IPS-18a (cell line): Measurements from ENCODE around the gene NRXN3.

Experiments used
- H3K27ac ChIP-seq: one replicate; pipeline ENCODE4 v1.5.1; 2013; ENCODE audit warnings: low read length
- H3K27me3 ChIP-seq: one replicate; pipeline ENCODE4 v1.6.1; 2013; ENCODE audit warnings: mild to moderate bottlenecking, low read length; ENCODE audit not compliant: control insufficient read depth, insufficient read depth
- H3K36me3 ChIP-seq: one replicate; pipeline ENCODE4 v1.6.1; 2013; ENCODE audit warnings: low read depth, low read length; ENCODE audit not compliant: control insufficient read depth
- H3K4me1 ChIP-seq: one replicate; pipeline ENCODE4 v1.6.1; 2013; ENCODE audit warnings: low read depth, low read length; ENCODE audit not compliant: control insufficient read depth
- H3K4me3 ChIP-seq: one replicate; pipeline ENCODE4 v1.5.1; 2013; ENCODE audit warnings: low read length
- H3K9ac ChIP-seq: one replicate; pipeline ENCODE4 v1.6.1; 2013; ENCODE audit warnings: mild to moderate bottlenecking, low read length, moderate library complexity
- H3K9me3 ChIP-seq: one replicate; pipeline ENCODE4 v1.6.1; 2013; ENCODE audit warnings: low read depth, low read length; ENCODE audit not compliant: control insufficient read depth

The NRXN3 gene

GRCh38 chr14:78637489-78637888 is 467.3 kb downstream of the NRXN3 start:
- Histone ChIP-seq H3K27me3 (no peaks in the 10 kb centered on the region), H3K9ac (no peak overlapping the region), H3K4me3 (no peak overlapping the region), H3K4me1 (peaks cover 19% of the 10 kb centered on the region), H3K9me3 (no peaks in the 10 kb centered on the region), H3K36me3 (no peaks in the 10 kb centered on the region), H3K27ac (no peak overlapping the region)

DNA sequence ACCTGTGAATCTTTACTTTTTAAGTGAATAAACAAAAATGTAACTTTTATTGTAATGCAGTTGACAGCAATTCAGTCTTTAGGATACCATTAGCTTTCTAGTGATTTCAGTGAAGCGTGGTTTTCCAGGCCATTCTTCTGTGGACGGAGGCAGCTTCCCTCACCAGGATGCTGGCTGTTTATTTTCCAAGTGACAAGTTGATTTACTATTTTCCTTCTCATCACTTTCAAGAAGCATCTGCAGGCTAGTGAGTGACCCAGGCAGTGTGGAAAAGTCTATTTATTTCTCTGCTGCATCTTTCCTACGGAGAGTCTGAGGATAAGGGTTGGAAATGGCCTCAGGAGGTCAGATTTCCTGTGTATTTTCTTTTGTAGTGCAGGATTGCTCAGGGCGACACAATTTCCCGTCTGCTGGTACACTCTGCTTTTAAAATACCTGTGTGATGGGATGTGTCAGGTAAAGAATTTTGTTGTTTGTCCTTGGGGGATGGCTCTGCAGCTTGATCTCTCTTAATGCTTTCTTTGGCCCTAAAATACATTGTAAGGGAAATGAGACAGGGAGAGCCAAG is 467.8 kb downstream of the NRXN3 start:
- peaks cover 19% of the 10 kb centered on the region for H3K4me1 ChIP-seq
- no peaks in the 10 kb centered on the region for H3K36me3 ChIP-seq
- no peak overlapping the region for H3K27ac ChIP-seq
- no peak overlapping the region for H3K9ac ChIP-seq
- no peak overlapping the region for H3K4me3 ChIP-seq
- no peaks in the 10 kb centered on the region for H3K9me3 ChIP-seq
- no peaks in the 10 kb centered on the region for H3K27me3 ChIP-seq

DNA sequence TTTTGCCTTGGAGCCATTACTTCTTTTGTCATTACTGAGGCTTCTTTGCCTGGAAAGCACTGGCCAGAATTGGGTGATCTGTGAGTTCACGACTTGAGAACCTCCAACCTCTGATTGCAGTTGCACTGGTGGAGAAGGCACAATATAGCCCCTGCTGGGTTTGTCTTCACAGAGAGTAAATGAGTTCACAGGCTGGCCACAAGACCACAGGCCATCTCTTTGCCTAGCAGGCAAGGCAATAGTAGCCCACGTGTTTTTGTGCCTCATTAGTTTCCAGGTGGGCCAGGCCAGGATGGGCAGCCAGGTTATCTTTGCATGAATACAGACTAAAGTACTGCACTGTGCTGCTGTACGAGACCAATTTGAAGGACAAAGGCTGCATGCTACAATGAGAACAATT is 468.8 kb downstream of the NRXN3 start:
- Histone ChIP-seq H3K9ac (no peak overlapping the region), H3K36me3 (no peaks in the 10 kb centered on the region), H3K4me1 (peaks cover 14% of the 10 kb centered on the region), H3K9me3 (no peaks in the 10 kb centered on the region), H3K27ac (no peak overlapping the region), H3K27me3 (no peaks in the 10 kb centered on the region), H3K4me3 (no peak overlapping the region)

DNA sequence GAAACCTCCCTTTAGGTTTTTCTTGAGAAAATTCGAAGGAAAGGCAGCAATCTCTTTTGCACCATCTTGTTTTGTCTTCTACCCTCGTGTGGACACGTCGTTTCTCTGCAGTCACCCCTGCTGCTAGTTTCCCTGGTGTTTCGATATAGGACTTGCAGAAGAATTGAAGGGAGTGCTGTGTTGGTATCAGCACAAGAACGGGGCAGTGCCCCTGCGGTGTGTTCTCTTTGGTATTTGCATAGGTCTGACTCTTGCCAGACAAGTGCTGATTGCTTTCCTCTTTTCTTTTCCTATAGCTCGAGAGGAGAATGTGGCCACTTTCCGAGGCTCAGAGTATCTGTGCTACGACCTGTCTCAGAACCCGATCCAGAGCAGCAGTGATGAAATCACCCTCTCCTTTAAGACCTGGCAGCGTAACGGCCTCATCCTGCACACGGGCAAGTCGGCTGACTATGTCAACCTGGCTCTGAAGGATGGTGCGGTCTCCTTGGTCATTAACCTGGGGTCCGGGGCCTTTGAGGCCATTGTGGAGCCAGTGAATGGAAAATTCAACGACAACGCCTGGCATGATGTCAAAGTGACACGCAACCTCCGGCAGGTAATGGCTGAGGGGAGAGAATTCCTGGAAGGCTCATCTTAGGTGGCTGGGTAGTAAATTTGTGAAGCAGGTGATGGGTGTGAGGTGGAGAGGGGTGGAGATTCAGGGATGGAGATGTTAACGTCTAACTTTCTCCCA is 474.8 kb downstream of the NRXN3 start:
- H3K36me3 ChIP-seq, result no peaks in the 10 kb centered on the region
- peaks cover 9% of the 10 kb centered on the region for H3K4me1 ChIP-seq
- H3K27ac ChIP-seq, result no peak overlapping the region
- no peak overlapping the region for H3K4me3 ChIP-seq
- H3K9ac ChIP-seq, result no peak overlapping the region
- no peaks in the 10 kb centered on the region for H3K27me3 ChIP-seq
- no peaks in the 10 kb centered on the region for H3K9me3 ChIP-seq

DNA sequence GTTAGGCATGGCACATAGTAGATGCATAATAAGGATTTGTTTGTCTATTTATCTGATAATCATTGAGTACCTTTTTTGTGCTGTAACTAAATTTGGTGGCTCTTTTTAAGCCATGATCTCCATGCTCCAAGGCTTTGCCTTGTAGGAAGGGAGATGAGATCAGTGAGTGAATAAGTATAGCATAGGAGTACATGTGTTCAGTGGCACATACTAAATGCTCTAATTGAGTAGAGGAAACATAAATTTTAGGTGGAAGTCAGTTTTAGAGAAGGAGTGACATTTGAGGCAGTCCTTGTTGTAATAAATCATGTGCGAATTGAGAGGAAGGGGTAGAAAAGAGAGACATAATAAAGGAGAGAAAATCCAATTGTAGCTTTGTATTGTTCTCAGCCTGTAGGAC is 482.6 kb downstream of the NRXN3 start:
- Histone ChIP-seq H3K9ac (no peak overlapping the region), H3K9me3 (no peaks in the 10 kb centered on the region), H3K4me3 (no peak overlapping the region), H3K27me3 (no peaks in the 10 kb centered on the region), H3K36me3 (no peaks in the 10 kb centered on the region), H3K4me1 (no peaks in the 10 kb centered on the region), H3K27ac (no peak overlapping the region)

DNA sequence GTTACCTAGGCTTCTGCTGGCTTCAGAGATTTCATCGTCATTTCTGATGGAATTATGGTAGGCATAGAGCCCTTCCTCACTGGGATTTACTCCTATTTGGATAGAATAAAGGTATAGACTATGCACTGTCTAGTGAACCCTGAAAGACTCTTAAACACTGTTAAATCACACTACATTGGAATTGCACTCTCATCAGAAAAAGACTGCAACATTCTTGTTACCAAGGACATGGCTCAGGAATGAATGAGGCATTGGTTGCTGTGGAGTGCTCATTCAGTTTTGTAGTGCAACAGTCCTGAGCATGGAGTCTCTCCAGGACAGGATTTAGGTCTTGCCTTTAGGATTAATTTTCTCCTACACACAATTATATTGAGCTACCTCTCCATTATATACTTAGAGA is 483.0 kb downstream of the NRXN3 start:
- H3K9ac ChIP-seq, result no peak overlapping the region
- no peaks in the 10 kb centered on the region for H3K4me1 ChIP-seq
- no peaks in the 10 kb centered on the region for H3K9me3 ChIP-seq
- no peaks in the 10 kb centered on the region for H3K27me3 ChIP-seq
- H3K4me3 ChIP-seq, result no peak overlapping the region
- H3K27ac ChIP-seq, result no peak overlapping the region
- no peaks in the 10 kb centered on the region for H3K36me3 ChIP-seq

GRCh38 chr14:78657451-78657850 is 487.3 kb downstream of the NRXN3 start:
- no peaks in the 10 kb centered on the region for H3K9me3 ChIP-seq
- H3K27ac ChIP-seq, result no peak overlapping the region
- H3K36me3 ChIP-seq, result no peaks in the 10 kb centered on the region
- H3K4me1 ChIP-seq, result no peaks in the 10 kb centered on the region
- H3K9ac ChIP-seq, result no peak overlapping the region
- no peak overlapping the region for H3K4me3 ChIP-seq
- no peaks in the 10 kb centered on the region for H3K27me3 ChIP-seq

GRCh38 chr14:78664841-78665240 is 494.7 kb downstream of the NRXN3 start:
- Histone ChIP-seq H3K36me3 (no peaks in the 10 kb centered on the region), H3K4me1 (no peaks in the 10 kb centered on the region), H3K27me3 (no peaks in the 10 kb centered on the region), H3K9me3 (no peaks in the 10 kb centered on the region), H3K27ac (no peak overlapping the region), H3K9ac (no peak overlapping the region), H3K4me3 (no peak overlapping the region)

DNA sequence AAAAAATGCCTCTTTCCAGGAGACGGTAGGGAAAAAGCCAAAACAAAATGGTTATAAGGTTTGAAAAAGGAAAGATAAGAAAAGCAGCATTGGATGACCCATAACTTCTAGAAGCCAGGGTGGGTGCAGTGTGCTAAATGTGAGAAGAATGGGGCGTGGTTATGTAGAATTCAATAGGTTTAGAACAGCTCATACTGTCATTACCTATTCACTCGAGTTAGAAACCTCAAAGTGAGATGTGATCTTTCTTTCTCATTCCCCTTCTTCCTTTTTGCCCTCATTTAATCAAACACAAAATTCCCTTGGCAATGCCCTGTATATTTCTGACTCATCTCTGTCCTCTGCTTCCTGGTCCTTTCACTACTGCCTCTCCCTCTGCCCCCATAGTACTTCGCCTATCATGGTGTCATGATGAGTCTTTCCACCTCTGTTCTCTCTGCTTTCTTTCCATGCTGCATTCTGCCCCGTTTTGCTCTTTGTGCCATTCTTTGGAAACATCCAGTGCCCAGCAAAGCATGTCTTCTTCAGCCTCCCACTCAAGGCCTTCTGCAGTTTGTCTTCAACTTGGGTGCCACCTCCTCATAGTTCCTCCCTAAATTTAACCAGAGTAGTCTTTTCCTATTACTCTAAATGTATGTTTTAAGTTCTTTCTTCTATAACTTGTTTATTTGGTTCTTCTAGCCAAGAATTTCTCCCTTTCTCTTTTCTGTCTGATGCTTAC is 496.3 kb downstream of the NRXN3 start:
- Histone ChIP-seq H3K27ac (no peak overlapping the region), H3K27me3 (no peaks in the 10 kb centered on the region), H3K9me3 (no peaks in the 10 kb centered on the region), H3K36me3 (no peaks in the 10 kb centered on the region), H3K9ac (no peak overlapping the region), H3K4me1 (no peaks in the 10 kb centered on the region), H3K4me3 (no peak overlapping the region)

GRCh38 chr14:78667141-78667540 is 497.0 kb downstream of the NRXN3 start:
- H3K36me3 ChIP-seq, result no peaks in the 10 kb centered on the region
- no peak overlapping the region for H3K4me3 ChIP-seq
- H3K27me3 ChIP-seq, result no peaks in the 10 kb centered on the region
- no peak overlapping the region for H3K27ac ChIP-seq
- no peaks in the 10 kb centered on the region for H3K9me3 ChIP-seq
- no peaks in the 10 kb centered on the region for H3K4me1 ChIP-seq
- no peak overlapping the region for H3K9ac ChIP-seq

- no peaks in the 10 kb centered on the region for H3K9me3 ChIP-seq
- no peak overlapping the region for H3K27ac ChIP-seq
- H3K27me3 ChIP-seq, result no peaks in the 10 kb centered on the region
- no peaks in the 10 kb centered on the region for H3K4me1 ChIP-seq
- H3K4me3 ChIP-seq, result no peak overlapping the region
- H3K36me3 ChIP-seq, result no peaks in the 10 kb centered on the region
- H3K9ac ChIP-seq, result no peak overlapping the region
These were observed 503.7 kb downstream of the NRXN3 start for GRCh38 chr14:78673845-78674244.

GRCh38 chr14:78674820-78675219 is 504.6 kb downstream of the NRXN3 start:
- no peak overlapping the region for H3K4me3 ChIP-seq
- no peaks in the 10 kb centered on the region for H3K27me3 ChIP-seq
- no peaks in the 10 kb centered on the region for H3K9me3 ChIP-seq
- no peaks in the 10 kb centered on the region for H3K4me1 ChIP-seq
- H3K27ac ChIP-seq, result no peak overlapping the region
- no peak overlapping the region for H3K9ac ChIP-seq
- no peaks in the 10 kb centered on the region for H3K36me3 ChIP-seq
